Keratinocyte (primary cell): ENCODE measurements around the gene ACSF3. TPM values are rescaled to one million over a fixed set of nuclear protein-coding genes. Genes with fewer than 3 reads are reported as not detected.

Experiments used
- DNase-seq: peaks from one replicate; pipeline ENCODE4 v3.0.0-alpha.2; 2011; ENCODE audit warnings: low read depth, missing footprints, low spot score
- FAIRE-seq: peaks from 2 replicates; lab custom pipeline; 2011; peaks lifted over from hg19 to GRCh38; lab: Jason Lieb, UNC
- H2AFZ ChIP-seq: 2 replicates; pipeline ENCODE4 v1.6.0; 2012; ENCODE audit warnings: low read length, control low read depth, inconsistent platforms; ENCODE audit not compliant: control insufficient read depth
- H3K27ac ChIP-seq: 2 replicates; pipeline ENCODE4 v1.5.1; 2011; ENCODE audit warnings: low read length; ENCODE audit not compliant: control insufficient read depth, insufficient read depth
- H3K27me3 ChIP-seq: 3 replicates; pipeline ENCODE4 v1.6.0; 2011; ENCODE audit warnings: low read length; ENCODE audit not compliant: control insufficient read depth, insufficient read depth; ENCODE audit errors: extremely low read depth
- H3K36me3 ChIP-seq, 2 experiments: 2 replicates in 1 of 2; 3 replicates in 1 of 2; pipeline ENCODE4 v1.5.1; 2011; ENCODE audit warnings: low read length in 2 of 2, mild to moderate bottlenecking in 1 of 2; ENCODE audit not compliant: control insufficient read depth in 2 of 2, insufficient read depth in 2 of 2; ENCODE audit errors: extremely low read depth in 1 of 2
- H3K4me1 ChIP-seq: 3 replicates; pipeline ENCODE4 v1.5.1; 2011; ENCODE audit warnings: low read length; ENCODE audit not compliant: control insufficient read depth, insufficient read depth; ENCODE audit errors: extremely low read depth
- H3K4me2 ChIP-seq: 3 replicates; pipeline ENCODE4 v1.6.0; 2011; ENCODE audit warnings: low read depth, low read length; ENCODE audit not compliant: control insufficient read depth, insufficient read depth; ENCODE audit errors: extremely low read depth
- H3K4me3 ChIP-seq, 3 experiments: fragments of 200-600 bp in 1 of 3; sonication (generic) in 1 of 3; 2 replicates in 2 of 3; 3 replicates in 1 of 3; pipeline ENCODE4 v1.5.1; 2011 to 2016; ENCODE audit warnings: low read length in 3 of 3, mild to moderate bottlenecking in 3 of 3, control low read depth in 2 of 3, inconsistent platforms in 1 of 3, low read depth in 1 of 3, mixed read lengths in 1 of 3, mixed run types in 1 of 3, moderate library complexity in 1 of 3; ENCODE audit not compliant: control insufficient read depth in 2 of 3, insufficient read depth in 2 of 3; ENCODE audit errors: extremely low read depth in 1 of 3
- H3K79me2 ChIP-seq: 2 replicates; pipeline ENCODE4 v1.6.0; 2012; ENCODE audit warnings: low read length; ENCODE audit not compliant: control insufficient read depth, insufficient read depth
- H3K9ac ChIP-seq: 3 replicates; pipeline ENCODE4 v1.6.0; 2011; ENCODE audit warnings: low read length; ENCODE audit not compliant: control insufficient read depth, insufficient read depth; ENCODE audit errors: extremely low read depth
- H3K9me1 ChIP-seq: 3 replicates; pipeline ENCODE4 v1.6.0; 2011; ENCODE audit warnings: low read length; ENCODE audit not compliant: control insufficient read depth, insufficient read depth; ENCODE audit errors: extremely low read depth
- H3K9me3 ChIP-seq: 2 replicates; pipeline ENCODE4 v1.5.1; 2012; ENCODE audit warnings: low read depth, low read length; ENCODE audit not compliant: control insufficient read depth
- H4K20me1 ChIP-seq: 3 replicates; pipeline ENCODE4 v1.6.0; 2011; ENCODE audit warnings: low read length; ENCODE audit not compliant: control insufficient read depth, insufficient read depth; ENCODE audit errors: extremely low read depth
- EZH2 ChIP-seq: IDR thresholded peaks from one replicate; pipeline ENCODE4 v1.6.1; 2012; ENCODE audit warnings: inconsistent platforms, mild to moderate bottlenecking, low read length, moderate library complexity
- dilution Hi-C: fragments of 300-500 bp; cut with MboI; formaldehyde crosslinking; loops from one replicate; pipeline ENCODE4 v1.7.0; 2020; ENCODE audit warnings: low sequenced_read_pairs; ENCODE audit not compliant: extremely low pct_ligation_motif_present
- polyA plus RNA-seq, 5 experiments: library from polyadenylated mRNA; depleted of rRNA in 3 of 5; stranded (reverse) in 3 of 5; stranded (forward) in 1 of 5; unstranded in 1 of 5; fragments of >200 nt; gene quantifications; 1 replicate in 1 of 5; 2 replicates in 3 of 5; 3 replicates in 1 of 5; pipeline versions ENCODE4 v1.2.1 to v1.2.3, GENCODE V29; 2011 to 2012; ENCODE audit warnings: missing spikeins in 2 of 5, low read depth in 1 of 5, low replicate concordance in 1 of 5
- TF ChIP-seq, protein P1 (sequence below), 3 experiments: IDR thresholded peaks in 1 of 3; conservative IDR thresholded peaks in 1 of 3; optimal IDR thresholded peaks in 1 of 3; 2 replicates in 2 of 3; 3 replicates in 1 of 3; pipeline versions ENCODE3 to v1.5.1; 2011; ENCODE audit warnings: low read length in 3 of 3, mild to moderate bottlenecking in 3 of 3, moderate library complexity in 2 of 3, control low read depth in 1 of 3, inconsistent platforms in 1 of 3; ENCODE audit not compliant: insufficient read depth in 2 of 3; ENCODE audit errors: extremely low read depth in 1 of 3

The ACSF3 gene
- polyA plus RNA-seq, 1 donor (not counting 4 experiments of a cell fraction or from before 2014, with no cell fraction given): 13.4 TPM

DNA sequence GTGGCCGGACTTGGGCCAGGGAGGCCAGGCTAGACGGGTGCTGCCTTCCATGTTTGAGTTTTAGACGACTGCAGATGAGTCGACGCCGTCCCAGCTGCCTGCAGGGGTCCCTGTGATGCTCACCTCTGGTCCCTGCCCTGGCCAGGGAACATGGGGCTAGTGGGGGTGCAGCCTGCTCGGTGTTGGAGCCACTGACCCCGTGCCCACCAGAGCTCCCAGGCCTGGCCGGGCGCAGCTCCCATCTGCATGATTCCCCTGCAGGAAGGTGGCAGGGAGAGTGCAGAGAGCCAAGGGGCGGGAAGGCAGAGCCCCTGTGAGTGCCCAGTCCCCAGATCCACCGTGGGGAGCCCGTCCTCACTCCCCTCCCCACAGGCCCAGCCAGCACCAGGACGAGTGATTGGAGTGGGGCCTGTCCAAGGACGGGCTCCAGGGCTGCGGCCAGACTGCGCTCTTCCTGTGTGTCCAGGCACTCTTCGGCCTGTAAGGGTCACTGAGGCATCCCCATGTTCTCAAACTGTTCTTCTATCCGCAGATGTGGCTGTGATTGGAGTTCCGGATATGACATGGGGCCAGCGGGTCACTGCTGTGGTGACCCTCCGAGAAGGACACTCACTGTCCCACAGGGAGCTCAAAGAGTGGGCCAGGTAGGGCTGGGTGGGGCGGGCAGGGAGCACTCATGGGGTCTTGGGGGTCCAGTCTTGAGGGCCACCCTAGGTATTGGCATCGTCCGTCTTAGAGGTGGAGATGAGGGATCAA, 51.9 kb downstream of the ACSF3 start:
- dilution Hi-C loops: no loop called here
- DNase-seq: no peak
- Histone ChIP-seq H3K4me3 (no peak overlapping the region), H3K9me1 (no peaks in the 10 kb centered on the region), H3K27me3 (no peaks in the 10 kb centered on the region), H2AFZ (no peak overlapping the region), H3K4me1 (peaks cover 12% of the 10 kb centered on the region), H3K4me2 (no peak overlapping the region), H3K36me3 (peaks cover 3 to 8% of the 10 kb centered on the region in 2 experiments), H3K9me3 (peaks cover 6% of the 10 kb centered on the region), H3K9ac (no peak overlapping the region), H4K20me1 (no peaks in the 10 kb centered on the region), H3K79me2 (no peaks in the 10 kb centered on the region), H3K27ac (no peak overlapping the region)
- TF ChIP-seq EZH2: no peak
- TF ChIP-seq, protein P1, sequence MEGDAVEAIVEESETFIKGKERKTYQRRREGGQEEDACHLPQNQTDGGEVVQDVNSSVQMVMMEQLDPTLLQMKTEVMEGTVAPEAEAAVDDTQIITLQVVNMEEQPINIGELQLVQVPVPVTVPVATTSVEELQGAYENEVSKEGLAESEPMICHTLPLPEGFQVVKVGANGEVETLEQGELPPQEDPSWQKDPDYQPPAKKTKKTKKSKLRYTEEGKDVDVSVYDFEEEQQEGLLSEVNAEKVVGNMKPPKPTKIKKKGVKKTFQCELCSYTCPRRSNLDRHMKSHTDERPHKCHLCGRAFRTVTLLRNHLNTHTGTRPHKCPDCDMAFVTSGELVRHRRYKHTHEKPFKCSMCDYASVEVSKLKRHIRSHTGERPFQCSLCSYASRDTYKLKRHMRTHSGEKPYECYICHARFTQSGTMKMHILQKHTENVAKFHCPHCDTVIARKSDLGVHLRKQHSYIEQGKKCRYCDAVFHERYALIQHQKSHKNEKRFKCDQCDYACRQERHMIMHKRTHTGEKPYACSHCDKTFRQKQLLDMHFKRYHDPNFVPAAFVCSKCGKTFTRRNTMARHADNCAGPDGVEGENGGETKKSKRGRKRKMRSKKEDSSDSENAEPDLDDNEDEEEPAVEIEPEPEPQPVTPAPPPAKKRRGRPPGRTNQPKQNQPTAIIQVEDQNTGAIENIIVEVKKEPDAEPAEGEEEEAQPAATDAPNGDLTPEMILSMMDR (optimal IDR thresholded peaks at IDR 0.05 in 1 of 3, IDR thresholded peaks at IDR 0.05 in 1 of 3, conservative IDR thresholded peaks at IDR 0.05 in 1 of 3; ENCODE audit: extremely low read depth in 1 of 3, insufficient read depth in 2 of 3, low read length in 3 of 3): no peak
- no peak for FAIRE-seq

DNA sequence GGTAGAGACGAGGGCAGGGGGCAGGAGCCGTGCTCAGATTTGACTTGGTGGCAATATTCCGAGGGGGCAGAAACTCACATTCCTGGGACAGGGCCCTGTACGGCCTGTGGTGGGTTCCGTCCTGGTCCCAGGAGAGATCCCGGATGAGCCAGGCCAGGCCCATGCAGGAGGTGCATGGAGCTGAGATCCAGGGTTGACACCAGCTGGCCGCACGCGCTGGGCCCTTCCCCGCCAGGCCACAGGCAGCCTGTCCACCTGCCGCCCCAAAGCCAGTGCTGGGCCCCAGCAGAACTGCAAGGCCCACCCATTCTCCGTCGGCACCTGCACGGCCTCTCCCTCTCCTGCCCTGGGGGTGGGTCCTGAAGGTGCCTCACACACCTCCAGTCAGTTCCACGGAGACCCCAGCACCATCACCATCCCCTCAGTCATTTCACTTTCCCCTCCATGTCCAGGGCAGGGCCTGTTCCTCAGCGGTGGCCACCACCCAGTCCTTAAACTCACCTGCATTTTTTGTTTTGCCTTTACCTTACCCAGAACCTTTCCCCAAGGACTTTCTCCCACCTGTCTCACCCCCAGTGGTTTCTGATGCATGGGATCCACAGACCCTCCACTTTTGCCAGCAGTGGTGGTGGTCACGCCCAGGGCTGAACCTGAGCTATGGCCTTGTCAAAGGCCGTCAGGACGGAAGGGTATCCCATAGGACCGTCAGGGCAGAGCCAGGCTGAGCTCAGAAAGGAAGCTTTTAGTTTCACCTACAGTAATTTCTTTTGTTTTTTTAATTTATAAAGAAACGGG, 52.8 kb downstream of the ACSF3 start:
- dilution Hi-C loops: no loop called here
- Histone ChIP-seq H3K9me1 (no peaks in the 10 kb centered on the region), H3K27ac (no peak overlapping the region), H3K9ac (no peak overlapping the region), H2AFZ (no peak overlapping the region), H3K36me3 (peaks cover 3 to 7% of the 10 kb centered on the region in 2 experiments), H3K4me2 (no peak overlapping the region), H3K4me3 (no peak overlapping the region), H4K20me1 (no peaks in the 10 kb centered on the region), H3K9me3 (peaks cover 6% of the 10 kb centered on the region), H3K27me3 (no peaks in the 10 kb centered on the region), H3K4me1 (peaks cover 14% of the 10 kb centered on the region), H3K79me2 (no peaks in the 10 kb centered on the region)
- TF ChIP-seq, protein P1 (optimal IDR thresholded peaks at IDR 0.05 in 1 of 3, IDR thresholded peaks at IDR 0.05 in 1 of 3, conservative IDR thresholded peaks at IDR 0.05 in 1 of 3; ENCODE audit: extremely low read depth in 1 of 3, insufficient read depth in 2 of 3, low read length in 3 of 3): no peak
- no peak for TF ChIP-seq EZH2
- DNase-seq (no peak), FAIRE-seq (no peak)
